Left renal pelvis (tissue), 4 donors: ENCODE data around the gene SHMT2. TPM values are rescaled to one million over a fixed set of nuclear protein-coding genes. Genes with fewer than 3 reads are reported as not detected.

Experiments used
- DNase-seq, 4 donors: peaks; one replicate each; pipeline ENCODE4 v3.0.0-alpha.2; 2013; ENCODE audit warnings: low read depth in 4 of 4, low spot score in 3 of 4
- polyA plus RNA-seq, 4 donors: library from polyadenylated mRNA; unstranded; fragments of 120-200 nt; gene quantifications; one replicate each; pipeline ENCODE4 v1.2.1, GENCODE V29; 2013; ENCODE audit not compliant: insufficient read length in 4 of 4

Gene SHMT2
- polyA plus RNA-seq, 4 donors = 52.2 to 82.5 (median 70.4) TPM

DNA sequence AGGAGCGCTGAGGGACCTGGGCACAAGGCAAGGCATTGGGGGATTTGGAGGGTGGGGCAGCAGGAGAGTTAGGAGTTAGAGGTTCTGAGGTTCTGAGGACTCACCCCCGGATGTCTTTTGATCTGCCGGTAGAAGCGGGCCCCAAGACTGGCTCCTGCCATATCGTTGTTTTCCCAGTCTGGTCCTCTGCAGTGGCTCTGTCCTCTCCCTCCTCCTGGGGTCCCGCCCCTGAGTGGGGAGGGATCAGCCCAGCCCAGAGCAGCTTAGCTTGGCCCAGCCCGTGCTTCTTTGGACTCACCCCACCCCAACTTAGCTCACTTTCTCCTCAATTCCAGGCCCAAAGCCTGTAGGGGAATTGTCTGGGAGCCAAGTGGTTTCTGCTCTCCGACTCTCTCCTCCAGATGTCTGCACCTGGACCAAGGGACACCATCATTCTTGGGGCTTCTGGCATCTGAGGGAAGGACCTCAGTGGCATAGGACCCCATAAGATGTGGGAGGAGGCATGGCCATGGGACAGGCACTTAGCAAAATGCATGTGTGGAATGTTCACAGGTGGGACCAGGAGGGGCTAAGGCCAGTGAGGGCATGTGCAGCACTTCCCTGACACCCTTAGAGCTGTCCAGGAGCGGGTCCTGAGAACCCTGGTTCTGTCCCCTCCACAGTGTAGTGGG is 7.5 kb downstream of the SHMT2 start:
- DNase-seq = no peak

DNA sequence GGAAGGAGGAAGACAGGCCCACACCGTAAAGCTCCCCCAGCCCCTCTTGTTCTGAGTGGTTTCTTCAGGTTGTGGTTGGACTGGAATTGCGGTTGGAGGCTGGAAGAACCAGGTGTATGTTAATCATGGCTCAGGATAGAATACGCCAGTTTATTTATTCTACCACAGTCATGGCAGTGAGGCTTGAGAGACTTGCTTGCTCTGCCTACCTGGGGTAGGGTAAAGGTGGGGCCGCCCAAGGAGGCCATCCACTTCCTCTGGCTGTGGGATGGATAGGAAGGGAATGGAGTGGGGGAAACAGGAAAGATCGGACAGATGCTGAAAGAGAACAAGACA is 8.1 kb downstream of the SHMT2 start:
- DNase-seq = no peak

DNA sequence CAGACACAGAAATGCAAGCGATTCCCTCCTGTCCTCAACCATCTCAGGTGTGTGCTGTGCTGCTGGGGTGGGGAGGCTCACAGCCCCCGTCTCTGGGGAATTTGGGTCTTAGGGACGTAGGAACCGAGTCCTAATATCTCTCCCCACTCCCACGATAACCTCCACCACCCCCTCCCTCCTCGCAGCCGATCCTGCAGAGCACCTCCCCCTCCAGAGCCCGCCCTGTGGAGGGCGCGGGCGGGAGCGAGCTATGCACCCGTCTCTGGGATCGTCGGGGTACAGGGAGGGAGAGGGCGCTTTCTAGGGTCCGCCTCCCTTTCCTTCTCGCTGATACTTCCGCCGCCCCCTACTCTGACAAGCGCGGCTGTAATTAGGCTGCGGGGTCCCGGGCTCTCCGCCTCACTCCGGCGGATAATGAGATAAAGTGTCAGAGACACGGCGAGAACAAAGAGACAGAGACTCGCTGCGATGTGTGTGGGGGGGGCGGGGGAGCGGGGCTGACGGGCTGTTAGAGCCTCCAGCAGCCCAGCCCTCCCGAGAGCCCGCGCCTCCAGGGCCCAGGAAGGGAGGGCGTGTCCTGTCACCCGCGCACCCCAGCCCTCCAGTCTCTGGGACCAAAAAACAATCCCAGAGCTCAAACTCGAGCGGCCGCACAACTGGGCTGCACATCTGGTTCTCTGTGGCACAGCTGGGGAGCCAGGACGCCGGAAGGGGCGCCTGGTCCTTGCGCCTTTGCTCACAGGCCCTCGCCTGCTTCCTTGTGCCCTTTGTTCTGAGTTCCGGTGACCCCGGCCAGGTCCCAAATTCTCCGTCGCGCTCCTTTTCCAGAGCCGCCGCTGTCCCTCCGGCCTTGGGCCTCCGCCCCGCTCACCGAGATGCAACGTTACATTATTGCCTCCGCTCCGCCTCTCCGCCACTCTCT is 8.7 kb downstream of the SHMT2 start:
- no peak for DNase-seq

DNA sequence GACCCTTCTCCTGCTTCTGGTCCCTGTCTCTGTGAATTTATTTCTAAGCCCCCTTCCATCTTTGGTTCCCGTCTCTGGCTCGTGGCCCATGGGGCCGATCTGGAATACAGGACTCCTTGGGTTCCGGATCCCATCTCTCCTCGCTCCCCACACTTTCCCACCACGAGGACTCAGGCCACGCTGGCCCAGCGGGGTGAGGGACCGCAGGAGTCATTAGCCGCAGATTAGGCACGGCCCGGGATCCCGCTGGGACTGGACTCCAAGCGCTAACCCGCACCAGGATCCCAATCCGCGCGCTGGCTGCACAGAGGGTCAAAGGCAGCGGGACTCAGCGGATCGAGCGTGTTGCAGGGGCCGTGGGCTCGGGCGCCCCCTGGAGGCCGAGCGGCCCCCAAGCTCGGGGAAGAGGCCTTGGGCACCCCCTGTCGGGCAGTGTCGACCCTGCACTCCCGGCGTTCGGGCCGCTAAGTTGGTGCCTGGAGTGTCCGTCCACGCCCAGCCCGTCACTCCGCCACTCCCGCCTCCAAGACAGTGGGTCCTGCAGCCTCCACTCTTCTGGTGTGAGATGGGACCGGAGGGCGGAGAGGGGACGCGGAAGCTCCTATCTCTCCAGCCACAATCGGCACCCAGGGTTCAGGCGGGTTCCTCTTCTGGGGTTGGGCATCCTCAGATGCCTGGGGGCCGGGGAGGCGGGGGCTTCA is 9.5 kb downstream of the SHMT2 start:
- peak in 1 of 4 donors; percentile 75 for DNase-seq

GRCh38 chr12:57239587-57240065 is 10.1 kb downstream of the SHMT2 start:
- no peak for DNase-seq

GRCh38 chr12:57240066-57240921 is 10.8 kb downstream of the SHMT2 start:
- no peak for DNase-seq

DNA sequence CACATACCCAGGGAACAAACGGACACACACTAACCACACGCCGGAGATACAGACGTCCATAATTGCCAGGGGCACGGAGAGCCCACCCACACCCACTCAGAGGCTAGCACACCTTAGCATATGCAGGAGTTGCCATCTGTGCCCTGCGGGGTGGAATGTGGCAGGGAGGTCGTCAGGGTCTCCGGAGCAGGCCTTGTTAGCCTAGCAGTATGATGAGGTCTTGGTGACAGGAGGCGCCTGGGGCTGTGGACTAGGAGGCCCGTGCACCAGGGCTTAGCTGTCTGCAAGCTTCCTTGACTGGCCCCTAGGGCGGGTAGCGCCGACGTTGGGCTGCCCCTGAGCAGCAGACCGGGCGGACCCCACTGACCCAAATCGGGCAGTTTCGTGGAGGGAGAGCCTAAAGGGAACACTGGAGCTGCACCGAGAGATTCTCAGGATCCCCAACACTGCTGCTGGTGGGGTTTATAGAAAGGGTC is 11.5 kb downstream of the SHMT2 start:
- no peak for DNase-seq

DNA sequence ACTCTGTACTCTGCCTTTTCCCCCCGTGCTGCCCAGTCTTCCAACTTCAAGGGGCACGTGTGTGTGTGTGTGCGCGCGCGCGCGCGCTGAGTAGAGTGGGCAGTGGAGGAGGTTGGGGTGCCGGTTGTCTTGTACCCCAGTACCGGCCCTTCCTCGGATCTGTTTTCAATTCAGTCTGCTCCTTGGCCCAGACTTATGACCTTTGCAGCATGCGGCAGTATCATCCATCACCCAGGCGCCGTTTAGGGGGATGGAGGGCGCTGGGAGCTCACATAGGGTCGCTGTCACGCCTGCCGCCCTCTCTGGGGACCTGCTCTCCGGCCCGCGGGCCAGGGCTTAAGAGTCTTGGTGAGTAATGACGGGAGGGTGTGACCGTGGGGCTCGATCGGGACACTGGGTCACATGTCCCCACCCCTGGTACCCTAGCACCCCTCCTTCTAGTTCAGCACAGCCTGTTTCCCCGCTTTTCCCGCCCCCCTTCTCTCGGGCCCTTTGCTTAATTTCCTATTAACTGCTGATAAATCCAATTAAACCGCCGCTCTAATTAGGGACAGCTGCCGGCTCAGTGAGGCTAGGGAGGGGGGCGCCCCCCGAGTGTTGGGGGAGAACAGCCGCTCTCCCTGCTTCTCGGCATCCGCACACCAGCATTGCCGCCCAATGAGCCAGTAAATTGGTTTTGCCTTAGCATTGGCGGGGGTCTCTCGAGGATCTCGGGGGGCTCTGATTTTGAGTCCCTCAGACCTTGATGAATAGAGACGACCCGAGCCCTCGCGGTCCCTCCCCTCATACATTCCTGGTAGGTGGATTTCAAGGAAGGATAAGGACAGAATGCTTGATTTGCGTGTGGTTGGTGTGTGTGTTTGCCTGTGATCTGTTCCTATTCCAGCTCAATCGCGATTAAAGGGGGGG is 12.1 kb downstream of the SHMT2 start:
- DNase-seq = no peak

GRCh38 chr12:57242329-57242690 is 12.8 kb downstream of the SHMT2 start:
- no peak for DNase-seq

GRCh38 chr12:57242691-57243454 is 13.4 kb downstream of the SHMT2 start:
- peak in 1 of 4 donors; percentile 74 for DNase-seq

GRCh38 chr12:57243521-57244311 is 14.2 kb downstream of the SHMT2 start:
- peak in 1 of 4 donors; percentile 63 for DNase-seq

DNA sequence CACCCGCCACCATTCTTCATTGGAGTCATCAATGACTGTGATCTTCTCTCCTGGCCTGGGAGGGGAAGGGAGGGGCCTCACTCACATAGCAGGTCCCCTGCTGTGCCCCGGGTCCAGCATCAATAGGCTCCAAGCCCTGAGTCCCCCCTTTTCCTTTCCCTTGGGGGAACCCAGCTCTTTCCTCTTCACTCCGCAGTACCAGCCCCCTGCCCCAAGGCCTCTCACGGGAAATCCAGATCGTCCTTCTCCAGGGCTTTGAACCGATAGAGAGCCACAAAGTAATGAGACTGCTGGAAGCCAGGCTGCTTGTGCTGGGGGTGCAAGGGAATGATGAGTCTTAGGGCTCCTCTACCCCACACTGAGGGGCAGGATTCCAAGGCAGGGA is 14.8 kb downstream of the SHMT2 start:
- no peak for DNase-seq

DNA sequence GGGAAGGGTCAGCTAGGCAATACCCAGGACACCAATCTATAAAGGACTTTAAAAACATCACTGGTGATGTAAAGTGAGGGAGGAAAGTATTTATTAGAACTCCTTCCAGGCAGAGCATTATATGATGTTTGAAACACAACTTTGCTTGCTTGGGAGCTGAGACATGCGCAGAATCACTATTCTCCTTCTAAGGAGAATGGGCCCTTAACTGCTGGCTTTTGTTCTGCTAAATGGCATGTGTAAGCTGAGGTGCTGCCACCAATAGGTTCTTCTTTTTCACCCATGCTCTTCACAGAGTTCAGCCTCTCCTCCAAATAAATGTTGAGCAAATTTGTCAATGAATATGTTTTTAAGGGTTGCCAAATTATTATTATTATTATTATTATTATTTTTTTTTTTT is 17.5 kb downstream of the SHMT2 start:
- no peak for DNase-seq

- DNase-seq = no peak
These were observed 19.6 kb downstream of the SHMT2 start for GRCh38 chr12:57248934-57249742.

DNA sequence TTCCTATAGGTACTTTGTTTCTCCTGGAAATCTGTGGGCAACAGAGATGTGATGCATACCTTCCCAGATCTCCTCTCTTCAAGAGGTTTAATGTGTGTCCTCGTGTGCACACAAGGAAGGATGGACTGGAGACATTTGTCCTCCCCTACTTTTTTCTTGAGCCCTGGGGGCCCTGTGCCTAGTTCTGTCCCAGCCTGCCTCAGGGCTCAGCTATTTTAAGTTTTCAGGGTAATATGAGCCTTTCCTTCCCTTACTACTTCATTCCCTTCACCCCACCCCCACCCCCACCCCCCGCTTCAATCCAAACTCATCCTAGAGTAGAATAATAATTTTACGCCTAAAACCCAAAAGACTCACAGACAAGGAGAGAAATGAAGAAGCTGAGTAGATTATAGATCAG is 21.0 kb downstream of the SHMT2 start:
- no peak for DNase-seq

DNA sequence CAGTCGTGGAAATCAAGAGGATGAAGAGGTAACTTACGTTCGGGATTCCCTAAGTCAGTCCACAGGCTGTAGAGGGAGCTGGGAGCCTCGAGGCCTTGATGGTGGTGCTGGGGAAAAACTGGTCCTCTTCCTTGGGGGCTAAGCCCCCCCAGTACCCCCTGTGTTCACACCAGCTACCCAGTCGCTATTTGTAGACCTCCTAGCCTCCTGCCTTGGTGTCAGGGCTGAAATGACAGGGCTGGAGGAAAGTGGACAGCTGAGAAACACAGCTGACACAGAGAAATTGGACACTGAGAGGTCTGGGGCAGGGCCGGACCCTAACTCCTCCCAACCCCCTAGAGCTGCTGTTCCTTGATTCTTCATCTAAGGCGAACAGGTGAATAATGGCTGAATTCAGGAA is 21.4 kb downstream of the SHMT2 start, which contains the start of gene STAC3:
Gene STAC3 (minus strand): TSS at position 232 of the 400 bp plus-strand sequence. CDS start 1,551 bp downstream, outside the sequence.
- DNase-seq = no peak
